Omental fat pad (tissue), 4 donors: Measurements from ENCODE around the gene PIGS. TPM values are rescaled to one million over a fixed set of nuclear protein-coding genes. Genes with fewer than 3 reads are reported as not detected.

ENCODE experiments used
- ATAC-seq: fragments of 150-250 bp; one replicate; pipeline ENCODE4 v1.9.1; 2016; ENCODE audit warnings: mild to moderate bottlenecking, moderate library complexity; ENCODE audit not compliant: low FRiP score
- DNase-seq: peaks from one replicate; pipeline ENCODE4 v3.0.0-alpha.2; 2019; ENCODE audit warnings: low spot score
- total RNA-seq, 4 donors: library from RNA; depleted of rRNA; stranded (reverse); fragments of >200 nt; gene quantifications; one replicate each; pipeline ENCODE4 v1.1.0, GENCODE V29; 2016
- TF ChIP-seq, protein P1 (sequence below), 3 donors: fragments of 450-650 bp; IDR thresholded peaks; one replicate each; pipeline ENCODE4 v1.5.1; 2016 to 2017; ENCODE audit warnings: antibody characterized with exemption in 3 of 3, mild to moderate bottlenecking in 3 of 3, moderate library complexity in 2 of 3

The PIGS gene
- total RNA-seq, 4 donors from 2014 or later: 33.1 to 55.5 (median 45.2) TPM

DNA sequence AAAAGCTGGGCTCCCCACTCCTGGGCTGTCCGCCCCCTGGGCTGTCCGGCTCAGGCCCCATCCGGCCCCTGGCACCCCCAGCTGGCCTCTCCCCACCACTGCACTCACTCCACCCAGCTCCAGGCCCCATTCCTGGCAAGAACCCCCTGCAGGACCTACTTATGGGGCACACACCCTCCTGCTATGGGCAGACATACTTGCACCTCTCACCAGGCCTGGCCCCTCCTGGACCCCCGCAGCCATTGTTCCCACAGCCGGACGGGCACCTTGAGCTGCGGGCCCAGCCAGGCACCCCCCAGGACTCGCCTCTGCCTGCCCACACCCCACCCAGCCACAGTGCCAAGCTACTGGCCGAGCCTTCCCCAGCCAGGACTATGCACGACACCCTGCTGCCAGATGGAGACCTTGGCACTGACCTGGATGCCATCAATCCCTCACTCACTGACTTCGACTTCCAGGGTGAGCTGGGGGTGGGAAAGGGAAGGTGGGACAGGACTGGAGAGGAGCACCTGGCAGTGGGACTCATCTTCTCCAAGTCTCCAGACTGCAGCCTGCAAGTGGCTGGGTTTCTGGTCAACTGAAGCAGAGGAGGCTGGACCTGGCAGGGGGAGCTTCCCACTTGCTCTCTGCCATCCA, 36.5 kb downstream of the PIGS start:
- TF ChIP-seq, protein P1, sequence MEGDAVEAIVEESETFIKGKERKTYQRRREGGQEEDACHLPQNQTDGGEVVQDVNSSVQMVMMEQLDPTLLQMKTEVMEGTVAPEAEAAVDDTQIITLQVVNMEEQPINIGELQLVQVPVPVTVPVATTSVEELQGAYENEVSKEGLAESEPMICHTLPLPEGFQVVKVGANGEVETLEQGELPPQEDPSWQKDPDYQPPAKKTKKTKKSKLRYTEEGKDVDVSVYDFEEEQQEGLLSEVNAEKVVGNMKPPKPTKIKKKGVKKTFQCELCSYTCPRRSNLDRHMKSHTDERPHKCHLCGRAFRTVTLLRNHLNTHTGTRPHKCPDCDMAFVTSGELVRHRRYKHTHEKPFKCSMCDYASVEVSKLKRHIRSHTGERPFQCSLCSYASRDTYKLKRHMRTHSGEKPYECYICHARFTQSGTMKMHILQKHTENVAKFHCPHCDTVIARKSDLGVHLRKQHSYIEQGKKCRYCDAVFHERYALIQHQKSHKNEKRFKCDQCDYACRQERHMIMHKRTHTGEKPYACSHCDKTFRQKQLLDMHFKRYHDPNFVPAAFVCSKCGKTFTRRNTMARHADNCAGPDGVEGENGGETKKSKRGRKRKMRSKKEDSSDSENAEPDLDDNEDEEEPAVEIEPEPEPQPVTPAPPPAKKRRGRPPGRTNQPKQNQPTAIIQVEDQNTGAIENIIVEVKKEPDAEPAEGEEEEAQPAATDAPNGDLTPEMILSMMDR (IDR thresholded peaks at IDR 0.05): no peak
- DNase-seq (no peak), ATAC-seq (no peak)

DNA sequence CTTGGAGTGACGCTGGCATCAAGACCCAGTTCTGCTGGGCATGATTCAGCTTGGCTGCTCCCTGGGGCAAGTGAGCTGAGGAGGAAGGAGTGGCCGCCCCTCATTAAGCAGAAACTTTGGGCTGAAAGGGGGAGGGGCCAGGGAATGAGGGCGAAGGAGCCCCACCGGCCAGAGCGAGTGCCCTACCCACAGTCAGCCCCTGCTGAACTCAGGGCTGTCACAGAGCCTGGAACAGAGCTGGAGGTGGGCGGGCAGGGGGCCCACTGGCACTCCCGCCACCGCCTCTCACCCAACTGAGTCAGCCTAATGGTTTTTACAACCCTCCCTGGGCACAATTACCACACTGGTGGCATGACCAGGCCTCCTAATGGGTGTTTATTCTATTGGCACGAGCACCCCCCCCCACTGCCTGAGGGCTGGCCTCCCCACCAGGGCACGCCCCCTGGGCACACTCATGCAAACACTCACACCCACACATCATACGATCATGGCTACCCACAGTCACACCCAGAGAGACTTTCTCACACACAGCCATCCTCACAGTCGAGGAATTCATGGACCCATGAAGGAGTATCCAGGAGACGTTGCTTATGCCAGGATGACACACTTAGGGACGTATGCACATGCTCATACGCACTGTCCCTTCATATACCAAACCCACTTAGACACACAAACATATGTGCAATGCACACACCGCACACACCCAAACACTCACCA, 38.1 kb downstream of the PIGS start:
- TF ChIP-seq, protein P1 (IDR thresholded peaks at IDR 0.05): no peak

DNA sequence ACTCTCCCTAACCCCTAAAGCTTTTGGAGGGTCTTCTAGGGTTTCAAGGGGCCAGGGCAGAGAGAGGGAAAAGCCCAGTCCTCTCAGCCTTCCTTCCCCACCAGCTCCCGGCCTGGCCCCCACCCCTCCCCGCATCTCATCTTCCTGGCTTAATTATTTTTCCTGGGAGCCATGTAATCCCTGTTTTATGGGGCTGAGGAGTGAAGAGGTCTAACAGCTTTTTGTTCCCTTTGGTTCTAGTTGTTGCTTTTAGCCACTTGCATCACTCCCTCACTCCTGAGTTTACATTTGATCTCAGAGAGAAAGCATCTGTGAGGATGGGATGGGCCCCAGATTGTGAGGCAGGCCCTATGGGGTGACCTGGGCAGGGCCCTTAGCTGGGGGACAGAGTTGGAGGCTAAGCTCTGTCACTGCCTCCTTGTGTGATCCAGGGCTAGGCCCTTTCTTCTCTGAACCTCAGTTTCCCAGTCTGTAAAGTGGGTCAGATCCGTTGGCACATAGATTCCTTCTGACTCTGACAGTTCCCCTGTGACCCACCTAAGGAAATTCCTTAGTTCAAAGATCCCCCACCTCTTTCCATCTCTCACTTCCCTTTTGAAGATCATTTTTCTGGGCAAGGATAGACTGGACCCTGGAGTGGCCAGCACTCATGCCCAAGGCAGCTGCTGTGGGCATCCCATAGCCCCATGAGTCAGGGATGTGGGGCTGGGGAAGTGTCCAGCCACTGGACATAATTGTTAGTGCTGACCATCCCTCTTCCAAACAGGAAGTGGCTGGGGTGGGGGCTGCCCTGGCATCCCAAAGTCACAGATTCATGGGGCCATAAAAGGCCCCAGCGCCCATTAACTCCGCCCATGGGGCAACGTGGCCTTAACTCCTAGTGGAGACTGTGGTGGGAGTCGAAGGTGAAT, 39.0 kb downstream of the PIGS start:
- DNase-seq: no peak
- no peak for ATAC-seq
- TF ChIP-seq, protein P1 (IDR thresholded peaks at IDR 0.05): no peak

More for the DNA sequence above, 38.1 kb downstream of the PIGS start:
- ATAC-seq (no peak), DNase-seq (no peak)

DNA sequence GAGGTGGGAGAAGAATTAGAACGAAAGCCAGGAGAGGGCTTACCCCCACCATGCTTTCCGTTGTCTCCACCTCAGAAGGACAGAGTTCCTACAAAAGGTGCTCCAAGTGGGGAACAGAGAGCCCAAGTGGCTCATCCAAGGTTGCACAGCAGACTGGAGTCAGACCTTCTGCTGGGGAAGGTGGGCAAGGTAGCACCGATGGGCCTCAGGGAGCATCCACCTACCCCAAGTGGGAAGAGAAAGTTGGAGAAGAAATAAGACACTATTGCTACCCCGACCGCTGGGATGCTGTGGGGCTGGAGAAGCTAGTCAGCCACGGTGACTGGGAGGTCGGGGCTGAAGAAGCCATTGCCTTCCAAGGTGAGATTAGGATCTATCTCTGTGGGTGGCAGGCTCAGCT, 40.4 kb downstream of the PIGS start:
- DNase-seq: no peak
- ATAC-seq: no peak

DNA sequence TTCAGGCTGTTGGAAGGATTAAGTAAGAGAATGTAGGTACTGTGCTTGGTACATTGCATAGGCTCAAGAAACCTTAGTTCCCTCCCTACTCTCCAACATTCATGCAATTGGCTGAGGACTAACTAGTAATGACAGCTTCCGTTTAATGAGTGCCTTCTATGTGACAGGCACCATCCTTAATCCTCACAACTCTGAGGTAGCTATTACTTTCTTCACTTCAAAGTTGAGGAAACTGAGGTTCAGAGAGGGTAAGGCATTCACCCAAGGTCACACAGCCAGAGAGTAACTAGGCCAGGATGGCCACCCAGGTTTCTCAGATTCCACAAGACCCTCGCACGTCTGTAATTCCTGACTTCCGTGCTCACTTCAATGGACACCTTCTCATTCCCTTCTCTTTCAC, 41.1 kb downstream of the PIGS start:
- DNase-seq: no peak
- TF ChIP-seq, protein P1 (IDR thresholded peaks at IDR 0.05): no peak
- no peak for ATAC-seq

More for the DNA sequence above, 40.4 kb downstream of the PIGS start:
- TF ChIP-seq, protein P1 (IDR thresholded peaks at IDR 0.05): no peak

DNA sequence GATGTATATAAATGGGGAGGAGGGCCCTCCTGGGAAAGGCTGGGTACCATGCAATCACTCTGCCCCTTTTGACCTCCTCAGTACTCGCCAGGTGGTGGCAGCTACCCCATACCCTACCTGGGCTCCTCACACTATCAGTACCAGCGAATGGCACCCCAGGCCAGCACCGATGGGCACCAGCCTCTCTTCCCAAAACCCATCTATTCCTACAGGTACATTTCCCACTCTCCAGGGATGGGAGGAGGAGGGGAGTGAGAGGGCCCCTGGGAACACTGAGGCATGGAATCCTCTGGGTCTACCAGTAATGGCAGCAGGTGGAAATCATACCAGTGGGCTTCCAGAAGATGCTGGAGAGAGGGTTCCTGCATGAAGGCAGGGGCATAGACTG, 42.3 kb downstream of the PIGS start:
- no peak for DNase-seq
- no peak for ATAC-seq
- TF ChIP-seq, protein P1 (IDR thresholded peaks at IDR 0.05): no peak
